ENCODE measurements around the gene BEST1. TPM values are rescaled to one million over a fixed set of nuclear protein-coding genes. Genes with fewer than 3 reads are reported as not detected.

The BEST1 gene
- total RNA-seq, 1 donor from 2014 or later = 4.5 TPM

GRCh38 chr11:61908730-61909316 lies 41.3 kb upstream of the BEST1 start:
- no peaks in the 10 kb centered on the region for H3K4me1 Mint-ChIP-seq (ENCODE audit: low read depth)
- H3K4me3 Mint-ChIP-seq (ENCODE audit: unreplicated experiment) = no peak overlapping the region
- no peaks in the 10 kb centered on the region for H3K9me3 Mint-ChIP-seq (ENCODE audit: low read depth)
- TF ChIP-seq CTCF (IDR thresholded peaks at IDR 0.05) = no peak
- H3K36me3 Mint-ChIP-seq (ENCODE audit: low read depth) = peaks cover 11% of the 10 kb centered on the region
- peak; percentile 77 for DNase-seq (ENCODE audit: low spot score)
- H3K27me3 Mint-ChIP-seq (ENCODE audit: low read depth) = no peaks in the 10 kb centered on the region
- no peak overlapping the region for H3K27ac Mint-ChIP-seq (ENCODE audit: unreplicated experiment)

- DNase-seq (ENCODE audit: low spot score) = peak; percentile 64
- H3K36me3 Mint-ChIP-seq (ENCODE audit: low read depth) = peaks cover 6% of the 10 kb centered on the region
- H3K9me3 Mint-ChIP-seq (ENCODE audit: low read depth) = no peaks in the 10 kb centered on the region
- peaks cover 5% of the 10 kb centered on the region for H3K4me1 Mint-ChIP-seq (ENCODE audit: low read depth)
- no peaks in the 10 kb centered on the region for H3K27me3 Mint-ChIP-seq (ENCODE audit: low read depth)
- no peak overlapping the region for H3K27ac Mint-ChIP-seq (ENCODE audit: unreplicated experiment)
- no peak overlapping the region for H3K4me3 Mint-ChIP-seq (ENCODE audit: unreplicated experiment)
- no peak for TF ChIP-seq CTCF (IDR thresholded peaks at IDR 0.05)
Measured at GRCh38 chr11:61910187-61911127, 39.7 kb upstream of the BEST1 start.

GRCh38 chr11:61911128-61911700 lies 38.9 kb upstream of the BEST1 start:
- Mint-ChIP-seq H3K4me1 (ENCODE audit: low read depth) (peaks cover 13% of the 10 kb centered on the region), H3K4me3 (ENCODE audit: unreplicated experiment) (no peak overlapping the region), H3K9me3 (ENCODE audit: low read depth) (no peaks in the 10 kb centered on the region), H3K27me3 (ENCODE audit: low read depth) (no peaks in the 10 kb centered on the region), H3K36me3 (ENCODE audit: low read depth) (peaks cover 6% of the 10 kb centered on the region), H3K27ac (ENCODE audit: unreplicated experiment) (no peak overlapping the region)
- peak; percentile 58 for DNase-seq (ENCODE audit: low spot score)
- no peak for TF ChIP-seq CTCF (IDR thresholded peaks at IDR 0.05)

- peaks cover 18% of the 10 kb centered on the region for H3K4me1 Mint-ChIP-seq (ENCODE audit: low read depth)
- peak; percentile 66 for DNase-seq (ENCODE audit: low spot score)
- no peaks in the 10 kb centered on the region for H3K27me3 Mint-ChIP-seq (ENCODE audit: low read depth)
- peaks cover 4% of the 10 kb centered on the region for H3K36me3 Mint-ChIP-seq (ENCODE audit: low read depth)
- H3K9me3 Mint-ChIP-seq (ENCODE audit: low read depth) = no peaks in the 10 kb centered on the region
- H3K27ac Mint-ChIP-seq (ENCODE audit: unreplicated experiment) = no peak overlapping the region
- TF ChIP-seq CTCF (IDR thresholded peaks at IDR 0.05) = no peak
- H3K4me3 Mint-ChIP-seq (ENCODE audit: unreplicated experiment) = no peak overlapping the region
Measured at GRCh38 chr11:61911701-61912529, 38.2 kb upstream of the BEST1 start.

DNA sequence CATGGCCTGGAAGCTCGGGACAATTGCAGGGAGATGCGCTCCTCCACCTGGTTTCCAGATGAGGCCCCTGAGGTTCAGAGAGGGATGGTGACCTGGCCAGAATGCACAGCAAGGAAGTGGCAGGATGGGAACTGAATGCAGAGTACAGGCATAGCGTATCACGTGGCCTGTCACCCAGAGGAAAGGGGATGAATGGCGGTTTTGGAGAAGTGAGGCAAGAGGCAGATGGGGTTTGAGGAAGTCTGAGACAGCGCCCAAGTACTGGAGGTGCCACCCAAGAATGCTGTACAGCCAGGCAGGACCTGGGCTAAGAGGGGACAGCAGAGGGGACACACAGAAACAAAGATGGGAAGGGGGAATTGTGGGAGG lies 37.6 kb upstream of the BEST1 start:
- no peak for DNase-seq (ENCODE audit: low spot score)
- H3K9me3 Mint-ChIP-seq (ENCODE audit: low read depth) = no peaks in the 10 kb centered on the region
- peaks cover 2% of the 10 kb centered on the region for H3K36me3 Mint-ChIP-seq (ENCODE audit: low read depth)
- no peak overlapping the region for H3K27ac Mint-ChIP-seq (ENCODE audit: unreplicated experiment)
- H3K27me3 Mint-ChIP-seq (ENCODE audit: low read depth) = no peaks in the 10 kb centered on the region
- TF ChIP-seq CTCF (IDR thresholded peaks at IDR 0.05) = no peak
- no peak overlapping the region for H3K4me3 Mint-ChIP-seq (ENCODE audit: unreplicated experiment)
- peaks cover 18% of the 10 kb centered on the region for H3K4me1 Mint-ChIP-seq (ENCODE audit: low read depth)

Measured in chondrocyte (in vitro differentiated cells).